Right lobe of liver (tissue), 4 donors: ENCODE measurements around the gene RANBP1.

Source experiments
- POLR2A ChIP-seq: fragments of 450-650 bp; IDR thresholded peaks from one replicate; pipeline ENCODE4 v1.6.1; 2017; ENCODE audit warnings: antibody characterized with exemption, mild to moderate bottlenecking
- TF ChIP-seq, protein P1 (sequence below), 4 donors: fragments of 200-600 bp in 3 of 4; fragments of 450-650 bp in 1 of 4; IDR thresholded peaks; one replicate each; pipeline versions ENCODE4 v1.5.1 to v1.8.0; 2016 to 2022; ENCODE audit warnings: antibody characterized with exemption in 4 of 4, mild to moderate bottlenecking in 2 of 4
- donor health status: DM: no; HTN: no; CAD: no.
- donor health status: DM: no; HTN: no; CAD: no.
- donor health status: DM: no; HTN: yes; CAD: no.

- TF ChIP-seq, protein P1, sequence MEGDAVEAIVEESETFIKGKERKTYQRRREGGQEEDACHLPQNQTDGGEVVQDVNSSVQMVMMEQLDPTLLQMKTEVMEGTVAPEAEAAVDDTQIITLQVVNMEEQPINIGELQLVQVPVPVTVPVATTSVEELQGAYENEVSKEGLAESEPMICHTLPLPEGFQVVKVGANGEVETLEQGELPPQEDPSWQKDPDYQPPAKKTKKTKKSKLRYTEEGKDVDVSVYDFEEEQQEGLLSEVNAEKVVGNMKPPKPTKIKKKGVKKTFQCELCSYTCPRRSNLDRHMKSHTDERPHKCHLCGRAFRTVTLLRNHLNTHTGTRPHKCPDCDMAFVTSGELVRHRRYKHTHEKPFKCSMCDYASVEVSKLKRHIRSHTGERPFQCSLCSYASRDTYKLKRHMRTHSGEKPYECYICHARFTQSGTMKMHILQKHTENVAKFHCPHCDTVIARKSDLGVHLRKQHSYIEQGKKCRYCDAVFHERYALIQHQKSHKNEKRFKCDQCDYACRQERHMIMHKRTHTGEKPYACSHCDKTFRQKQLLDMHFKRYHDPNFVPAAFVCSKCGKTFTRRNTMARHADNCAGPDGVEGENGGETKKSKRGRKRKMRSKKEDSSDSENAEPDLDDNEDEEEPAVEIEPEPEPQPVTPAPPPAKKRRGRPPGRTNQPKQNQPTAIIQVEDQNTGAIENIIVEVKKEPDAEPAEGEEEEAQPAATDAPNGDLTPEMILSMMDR (IDR thresholded peaks at IDR 0.05), result no peak
- no peak for TF ChIP-seq POLR2A
Measured at GRCh38 chr22:20147237-20147988, 31.5 kb downstream of the RANBP1 start.
